GM21381 (cell line): Measurements from ENCODE around the gene PTH2.
A peak's percentile ranks its signal among the peaks of the same experiment; 100 is the strongest.
"Not testable (repeated sequence)": the region's sequence is repeated elsewhere in the genome, so short reads cannot be mapped to it uniquely, and the experiment has no call there.

Source experiments
- ATAC-seq: cut with Tn5 transposase; IDR thresholded peaks from one replicate; pipeline ENCODE4 v1.9.1; 2021; ENCODE audit warnings: mild to moderate bottlenecking, moderate library complexity; ENCODE audit not compliant: unreplicated experiment

The PTH2 gene

DNA sequence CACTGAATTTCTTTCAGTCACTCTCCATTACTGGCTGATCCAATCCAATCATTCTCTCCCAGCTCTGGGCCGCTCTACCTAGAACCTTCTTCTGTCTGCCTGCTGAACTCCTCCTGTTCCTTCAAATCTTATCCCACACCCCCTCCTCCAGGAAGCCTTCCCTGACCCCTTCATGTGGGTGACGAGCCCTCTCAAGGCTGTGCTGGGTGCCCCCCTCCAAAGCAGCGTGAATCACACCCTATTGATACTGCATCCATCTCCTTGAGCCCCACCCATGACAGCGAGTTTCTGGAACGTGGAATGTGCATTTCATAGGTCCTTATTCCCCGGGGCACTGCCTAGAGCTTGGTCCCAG is 25.2 kb upstream of the PTH2 start:
- ATAC-seq: no peak

GRCh38 chr19:49447485-49448431 is 24.5 kb upstream of the PTH2 start:
- no peak for ATAC-seq

- no peak for ATAC-seq
Observed at GRCh38 chr19:49445997-49446396, 22.8 kb upstream of the PTH2 start.

DNA sequence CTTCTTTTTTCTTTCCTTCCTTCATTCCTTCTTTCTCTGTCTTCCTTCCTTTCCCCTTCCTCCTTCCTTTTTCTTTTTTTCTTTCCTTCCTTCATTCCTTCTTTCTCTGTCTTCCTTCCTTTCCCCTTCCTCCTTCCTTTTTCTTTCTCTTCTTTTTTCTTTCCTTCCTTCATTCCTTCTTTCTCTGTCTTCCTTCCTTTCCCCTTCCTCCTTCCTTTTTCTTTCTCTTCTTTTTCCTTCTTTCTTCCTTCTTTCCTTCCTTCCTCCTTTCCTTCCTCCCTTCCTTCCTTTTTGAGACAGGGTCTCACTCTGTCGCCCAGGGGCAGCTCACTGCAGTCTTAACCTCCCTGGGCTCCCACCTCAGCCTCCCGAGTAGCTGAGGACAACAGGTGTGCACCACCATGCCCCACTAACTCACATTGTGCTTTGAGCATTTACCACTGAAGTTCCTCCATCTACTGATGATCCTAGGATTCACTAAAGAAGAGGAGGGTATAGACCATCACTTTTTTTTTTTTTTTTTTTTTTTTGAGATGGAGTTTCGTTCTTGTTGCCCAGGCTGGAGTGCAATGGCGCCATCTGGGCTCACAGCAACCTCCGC is 21.0 kb upstream of the PTH2 start:
- not testable (repeated sequence) for ATAC-seq

DNA sequence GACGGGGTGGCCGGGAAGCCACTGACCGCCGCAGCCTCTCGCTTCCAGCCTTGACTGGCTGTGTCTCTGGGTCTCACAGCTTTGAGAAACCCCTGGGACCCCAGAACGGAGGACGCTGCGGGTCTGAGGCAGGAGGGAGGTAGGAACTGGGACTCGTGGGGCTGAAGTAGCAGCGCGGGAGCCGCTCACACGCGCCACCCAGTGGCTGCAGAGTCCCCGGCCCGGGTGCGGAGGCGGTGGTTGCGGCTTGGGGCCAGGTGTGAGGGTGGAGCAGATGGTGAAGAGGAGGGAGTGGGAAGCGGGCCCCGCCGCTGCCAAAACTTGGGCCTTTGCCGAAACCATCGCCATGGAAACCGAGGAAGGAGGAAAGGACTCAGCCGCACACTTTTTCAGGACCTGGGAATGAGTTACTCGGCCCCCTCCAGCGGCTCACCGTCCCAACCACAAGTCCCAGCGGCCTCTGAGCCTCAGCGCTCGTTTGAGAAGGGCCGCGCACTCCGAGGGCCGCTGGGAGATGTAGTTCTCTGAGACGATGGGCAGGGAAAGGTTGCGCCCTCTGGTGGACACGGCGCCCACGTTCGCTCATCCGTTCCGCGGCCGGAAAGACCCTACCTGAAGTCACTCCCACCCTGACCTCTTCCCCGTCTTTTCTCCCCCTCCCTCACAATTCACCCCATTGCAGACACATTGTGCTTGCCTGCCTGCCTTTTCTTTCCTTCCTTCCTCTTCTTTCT is 20.3 kb upstream of the PTH2 start:
- peak; percentile 77 for ATAC-seq

GRCh38 chr19:49442771-49443365 is 19.6 kb upstream of the PTH2 start:
- ATAC-seq: peak; percentile 21

- no peak for ATAC-seq
Observed at GRCh38 chr19:49442354-49442753, 19.1 kb upstream of the PTH2 start.

DNA sequence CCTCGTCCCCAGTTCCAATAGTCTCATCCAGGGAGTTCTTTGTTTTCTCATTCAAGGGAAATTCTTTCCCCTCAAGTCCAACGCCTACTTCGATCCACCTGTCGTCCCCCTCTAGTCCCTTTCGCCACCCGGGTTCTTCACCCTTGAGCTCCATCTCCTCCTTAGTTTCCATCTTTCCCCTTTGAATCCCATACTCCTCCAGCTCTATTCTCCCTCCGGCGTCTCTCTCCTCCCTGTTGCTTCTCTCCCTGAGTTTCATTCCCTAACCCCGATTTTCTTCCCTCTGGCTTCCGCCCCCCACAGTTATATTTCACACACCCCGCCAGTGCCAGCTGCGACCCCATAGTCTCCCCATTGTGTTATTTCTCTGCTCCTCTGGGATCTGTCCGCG is 18.7 kb upstream of the PTH2 start:
- ATAC-seq: no peak

GRCh38 chr19:49441210-49441959 is 18.1 kb upstream of the PTH2 start, which contains the start of gene SLC17A7:
SLC17A7 (minus strand) TSS chr19:49441527; CDS start chr19:49441379, 148 bp downstream.
- no peak for ATAC-seq

DNA sequence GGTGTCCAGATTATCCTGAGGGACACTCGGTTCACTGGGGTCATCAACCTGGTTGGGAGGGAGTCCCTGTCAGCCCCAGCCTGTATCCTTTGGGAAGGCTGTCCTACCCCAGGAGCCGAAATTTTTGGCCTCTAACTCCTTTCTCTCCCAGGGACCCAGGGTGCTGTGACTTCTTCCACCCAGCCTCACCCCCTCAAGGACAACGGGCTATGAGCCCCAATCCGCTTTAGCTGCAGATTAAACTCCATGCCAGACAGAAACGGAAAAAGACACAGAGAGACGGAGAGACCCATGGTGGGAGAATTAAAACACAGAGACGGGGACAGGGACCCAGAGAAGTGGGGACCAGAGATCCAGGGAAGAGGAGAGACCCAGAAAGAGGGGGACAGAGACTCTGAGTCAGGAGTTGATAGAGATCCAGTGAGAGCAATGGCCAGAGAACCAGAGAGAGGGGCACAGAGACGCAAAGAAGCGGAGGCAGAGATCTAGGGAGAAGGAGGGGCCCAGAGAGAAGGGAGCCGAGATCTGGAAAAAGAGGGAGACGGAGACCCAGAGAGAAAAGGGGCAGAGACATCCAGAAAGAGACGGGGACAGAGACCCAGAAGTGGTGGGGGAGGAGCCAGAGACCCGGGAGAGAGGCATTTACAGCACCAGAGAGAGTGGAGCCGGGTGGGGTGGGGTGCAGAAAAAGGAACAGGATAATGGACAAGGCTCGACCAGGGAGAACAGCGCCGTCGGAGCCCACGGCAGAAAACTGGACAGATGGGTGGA is 17.4 kb upstream of the PTH2 start:
- no peak for ATAC-seq

GRCh38 chr19:49439836-49440235 is 16.6 kb upstream of the PTH2 start:
- no peak for ATAC-seq

GRCh38 chr19:49438261-49438660 is 15.0 kb upstream of the PTH2 start:
- ATAC-seq: no peak

DNA sequence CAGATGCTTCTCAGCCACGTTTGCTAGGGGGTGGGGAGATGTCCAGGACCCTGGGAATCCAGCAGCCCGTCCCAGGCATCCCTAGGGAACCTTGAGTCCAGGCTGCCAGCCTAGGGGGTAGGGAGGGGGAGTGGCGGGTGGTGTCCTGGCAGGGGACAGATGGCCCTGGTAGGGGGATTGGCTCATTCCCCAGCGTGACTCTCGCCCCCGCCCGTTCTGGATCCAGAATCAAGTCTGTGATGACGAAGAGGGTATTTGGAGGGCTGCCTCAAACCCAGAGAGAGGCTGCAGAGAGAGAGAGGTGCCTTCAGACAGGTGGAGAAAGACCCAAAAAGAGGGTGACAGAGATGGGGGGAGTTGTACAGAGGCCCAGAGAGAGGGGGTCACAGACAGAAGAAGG is 14.0 kb upstream of the PTH2 start:
- ATAC-seq: no peak

- no peak for ATAC-seq
Observed at GRCh38 chr19:49436381-49437017, 13.3 kb upstream of the PTH2 start.

- ATAC-seq: no peak
Observed at GRCh38 chr19:49435670-49436069, 12.4 kb upstream of the PTH2 start.

GRCh38 chr19:49434907-49435583 is 11.8 kb upstream of the PTH2 start:
- no peak for ATAC-seq

DNA sequence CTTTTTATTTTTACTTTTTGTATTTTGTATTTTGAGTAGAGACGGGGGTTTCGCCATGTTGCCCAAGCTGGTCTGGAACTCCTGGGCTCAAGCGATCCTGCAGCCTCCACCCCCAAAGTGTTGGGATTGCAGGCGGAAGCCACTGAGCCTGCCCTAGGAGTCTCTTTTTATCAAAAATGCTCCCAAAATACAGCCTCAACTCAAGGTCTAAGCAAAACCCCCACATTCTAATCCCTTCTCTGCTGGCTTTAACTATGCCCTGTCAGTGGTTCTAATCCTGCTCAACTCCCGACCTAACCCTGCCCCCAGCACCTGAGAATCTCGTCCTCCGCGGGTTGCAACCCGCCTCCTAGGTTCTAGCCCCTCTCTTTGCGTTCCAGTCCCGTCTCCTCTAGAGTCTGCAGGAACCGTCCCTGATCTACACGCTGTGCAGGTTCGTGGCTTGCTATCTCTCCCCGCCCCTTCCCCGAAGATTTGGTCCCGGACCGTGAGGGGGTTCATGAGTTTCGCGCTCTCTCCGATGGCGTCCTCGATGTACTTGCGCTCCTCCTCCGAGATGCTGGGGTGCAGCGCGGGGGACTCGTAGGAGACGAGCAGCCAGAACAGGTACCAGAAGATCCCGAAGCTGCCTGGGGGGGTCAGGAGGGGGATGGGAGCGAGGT is 10.1 kb upstream of the PTH2 start:
- ATAC-seq: no peak
